NCI-H2081 treated with DMSO at 0.1 percent for 48 hours (cell line): ENCODE data around the gene TGM2.

Experiments
- DNase-seq: peaks from one replicate; lab custom pipeline; 2025; lab: John Stamatoyannopoulos, UW

TGM2 gene

DNA sequence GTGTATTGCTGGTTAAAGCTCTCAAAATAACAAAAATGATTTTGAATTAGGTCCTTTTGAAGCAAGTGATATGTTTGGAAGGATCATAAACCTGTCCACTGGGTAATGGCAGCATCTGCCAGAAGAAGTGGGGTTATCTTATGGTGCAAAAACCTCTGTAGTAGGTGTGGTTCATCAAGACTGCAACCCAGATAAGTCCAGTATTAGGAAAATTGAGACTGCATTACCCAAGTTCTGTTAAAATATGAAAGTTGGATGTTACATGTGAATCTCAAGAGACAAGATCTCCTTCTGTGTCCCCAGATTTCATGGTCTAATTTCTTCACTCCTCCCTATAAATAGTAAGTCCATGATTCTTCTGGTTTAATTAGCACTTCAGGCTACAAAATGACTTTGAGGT, 72.2 kb downstream of the TGM2 start:
- DNase-seq, result no peak

DNA sequence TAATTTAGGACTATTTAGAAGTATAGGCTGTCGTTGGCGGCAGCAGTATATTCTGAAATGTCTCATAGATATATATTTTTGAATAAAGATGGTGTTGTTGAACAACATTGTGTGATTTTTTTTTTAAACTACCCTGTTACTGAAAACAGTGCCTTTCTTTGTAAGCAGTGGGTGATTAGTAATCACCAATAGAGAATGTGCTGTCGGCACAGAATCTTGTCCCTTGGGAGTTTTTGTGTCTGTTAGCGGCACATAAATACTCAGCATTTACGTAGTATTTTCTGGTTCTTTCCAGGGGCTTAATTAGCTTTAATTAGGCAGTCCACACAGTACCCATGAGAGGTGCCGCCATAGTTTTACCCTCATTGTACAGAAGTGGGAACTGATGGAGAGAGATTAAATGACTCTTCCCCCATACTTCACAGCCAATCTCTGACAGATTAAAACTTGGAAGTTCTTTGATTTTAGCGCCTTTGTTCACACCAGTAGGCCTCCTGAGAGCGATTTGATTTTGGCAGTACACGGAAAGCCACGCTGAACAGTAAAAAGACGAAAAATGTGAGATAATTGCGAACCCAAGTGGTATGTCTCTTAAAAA, 72.7 kb downstream of the TGM2 start:
- DNase-seq, result no peak

GRCh38 chr20:38091441-38092216, 73.4 kb downstream of the TGM2 start:
- DNase-seq, result no peak

DNA sequence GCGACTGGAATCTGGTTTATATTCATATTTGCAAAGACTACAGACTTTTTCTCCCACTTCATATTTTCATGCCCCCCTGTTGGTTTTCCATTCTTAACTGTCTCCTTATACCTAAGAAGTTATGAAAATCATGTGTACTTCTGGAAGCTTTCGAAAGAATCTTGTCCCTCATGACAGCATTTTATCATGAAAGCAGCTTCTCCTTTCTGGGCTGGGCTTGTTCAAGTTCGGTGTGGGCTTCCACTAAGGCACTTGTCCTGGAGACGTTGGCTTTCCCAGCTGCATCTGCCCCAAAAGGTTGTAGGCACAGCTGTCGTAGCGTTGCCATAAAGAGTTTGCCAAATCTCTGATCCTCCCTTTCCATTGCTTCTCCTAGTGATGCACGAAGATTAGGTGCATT, 75.0 kb downstream of the TGM2 start:
- DNase-seq, result no peak

GRCh38 chr20:38089500-38089899, 75.6 kb downstream of the TGM2 start:
- DNase-seq, result no peak

- DNase-seq, result no peak
Measured at GRCh38 chr20:38085026-38085425, 80.0 kb downstream of the TGM2 start.

GRCh38 chr20:38084425-38084951, 80.6 kb downstream of the TGM2 start:
- DNase-seq, result no peak

DNA sequence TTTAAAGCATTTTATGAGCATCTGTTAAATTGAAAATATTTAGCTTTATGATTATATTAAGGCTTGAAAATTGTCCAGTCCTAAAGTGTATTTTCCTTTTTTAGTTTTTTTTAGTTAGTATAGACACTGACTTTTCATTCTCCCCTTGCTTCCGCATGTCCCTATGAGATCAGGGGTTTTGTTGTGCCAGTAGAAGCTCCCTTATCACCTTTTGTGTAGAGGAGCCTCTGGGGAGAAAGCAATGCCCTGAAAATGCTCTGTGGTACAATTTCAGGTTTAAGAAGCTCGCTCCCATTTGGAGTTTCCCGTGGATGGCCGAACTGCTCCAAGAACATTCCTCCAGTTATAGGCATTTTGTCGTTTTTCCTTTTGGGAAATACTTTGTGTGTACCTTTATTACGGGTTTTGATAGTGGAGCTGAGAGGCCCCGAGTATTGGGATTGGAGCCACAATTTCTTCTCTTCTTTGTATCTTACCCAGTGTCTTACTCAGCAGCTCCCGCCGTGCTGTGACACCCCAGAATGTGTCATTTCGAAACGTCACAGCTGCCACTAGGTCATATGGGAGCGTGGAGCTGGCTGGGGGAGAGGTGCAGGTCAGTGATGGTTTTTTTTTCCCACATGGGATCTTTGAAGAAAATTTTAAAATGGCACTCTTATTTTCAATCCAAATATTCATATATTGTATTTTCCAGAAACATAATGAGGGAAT, 81.6 kb downstream of the TGM2 start:
- no peak for DNase-seq

GRCh38 chr20:38082894-38083293, 82.2 kb downstream of the TGM2 start:
- DNase-seq, result no peak

DNA sequence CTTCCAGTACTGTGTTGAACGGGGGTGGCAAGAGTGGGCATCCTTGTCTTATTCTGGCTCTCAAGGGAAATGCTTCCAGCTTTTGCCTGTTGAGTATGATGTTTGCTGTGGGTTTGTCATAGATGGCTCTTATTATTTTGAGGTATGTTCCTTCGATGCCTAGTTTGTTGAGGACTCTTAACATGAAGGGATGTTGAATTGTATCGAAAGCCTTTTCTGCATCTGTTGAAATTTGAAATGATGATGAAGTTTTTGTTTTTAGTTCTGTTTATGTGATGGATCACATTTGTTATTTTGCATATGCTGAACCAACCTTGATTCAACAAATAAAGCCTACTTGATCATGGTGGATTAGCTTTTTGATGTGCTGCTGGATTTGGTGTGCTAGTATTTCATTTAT, 83.5 kb downstream of the TGM2 start:
- no peak for DNase-seq

- no peak for DNase-seq
Measured at GRCh38 chr20:38079353-38079752, 85.7 kb downstream of the TGM2 start.

DNA sequence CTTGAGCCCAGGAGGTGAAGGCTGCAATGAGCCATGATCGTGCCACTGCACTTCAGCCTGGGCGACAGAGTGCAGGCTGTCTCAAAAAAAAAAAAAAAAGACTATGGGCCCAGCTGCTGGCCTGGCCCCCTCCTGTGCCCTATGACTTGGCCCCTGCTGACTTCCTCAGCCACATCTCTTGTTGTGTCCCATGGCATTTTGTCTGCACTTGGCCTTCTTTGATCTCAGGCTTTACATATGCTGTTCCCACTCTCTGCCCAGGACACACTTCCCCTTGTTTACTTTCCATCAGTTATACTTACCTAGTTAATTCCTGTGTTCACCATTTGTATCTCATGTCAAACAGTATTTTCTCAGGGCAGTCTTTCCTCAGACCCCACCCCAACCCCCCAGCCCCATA, 87.0 kb downstream of the TGM2 start:
- DNase-seq, result no peak
